CD4-positive, CD25-positive, alpha-beta regulatory T cell (primary cell): ENCODE measurements around the gene SOX8. TPM values are rescaled to one million over a fixed set of nuclear protein-coding genes. Genes with fewer than 3 reads are reported as not detected.
A peak's percentile ranks its signal among the peaks of the same experiment; 100 is the strongest.

Experiments used
- ATAC-seq, 2 donors: fragments of 150-1000 bp; cut with Tn5 transposase; one replicate each; pipeline ENCODE4 v1.10.0; 2021; ENCODE audit warnings: low read depth in 2 of 2, moderate number of reproducible peaks in 2 of 2, moderate library complexity in 1 of 2
- DNase-seq, 3 donors: peaks; one replicate each; pipeline versions ENCODE4 v3.0.0 to v3.0.0-alpha.2; 2012 to 2022; ENCODE audit warnings: mixed read lengths in 1 of 3
- H3K27ac ChIP-seq: one replicate; pipeline ENCODE4 v1.7.0; 2013; ENCODE audit warnings: mild to moderate bottlenecking, low read length; ENCODE audit not compliant: insufficient read depth, poor library complexity, severe bottlenecking
- H3K27me3 ChIP-seq: one replicate; pipeline ENCODE4 v1.7.0; 2013; ENCODE audit warnings: low read length; ENCODE audit not compliant: control insufficient read depth, insufficient read depth
- H3K36me3 ChIP-seq: one replicate; pipeline ENCODE4 v1.7.0; 2013; ENCODE audit warnings: mild to moderate bottlenecking, low read length, moderate library complexity; ENCODE audit not compliant: control insufficient read depth, insufficient read depth
- H3K4me1 ChIP-seq: 2 replicates; pipeline ENCODE4 v1.7.0; 2013; ENCODE audit warnings: mild to moderate bottlenecking, low read length; ENCODE audit not compliant: insufficient read depth, control insufficient read depth, poor library complexity, severe bottlenecking
- H3K4me3 ChIP-seq: one replicate; pipeline ENCODE4 v1.7.0; 2013; ENCODE audit warnings: low read depth, mild to moderate bottlenecking, low read length, moderate library complexity
- H3K9me3 ChIP-seq, 2 experiments: 1 replicate in 1 of 2; 2 replicates in 1 of 2; pipeline ENCODE4 v1.7.0; 2013; ENCODE audit warnings: low read length in 2 of 2, mild to moderate bottlenecking in 1 of 2, moderate library complexity in 1 of 2; ENCODE audit not compliant: control insufficient read depth in 2 of 2
- H3K27ac Mint-ChIP-seq, 3 donors: one replicate each; pipeline ENCODE4 v1.8.0; 2020 to 2022; ENCODE audit warnings: mild to moderate bottlenecking in 3 of 3, mixed read lengths in 3 of 3, moderate library complexity in 2 of 3
- H3K27me3 Mint-ChIP-seq: one replicate; pipeline ENCODE4 v1.8.0; 2022; ENCODE audit warnings: mild to moderate bottlenecking, mixed read lengths
- H3K36me3 Mint-ChIP-seq: one replicate; pipeline ENCODE4 v1.8.0; 2020; ENCODE audit warnings: mixed read lengths
- H3K4me1 Mint-ChIP-seq, 4 donors: one replicate each; pipeline ENCODE4 v1.8.0; 2020 to 2022; ENCODE audit warnings: mixed read lengths in 4 of 4, mild to moderate bottlenecking in 1 of 4
- H3K4me3 Mint-ChIP-seq, 4 donors: one replicate each; pipeline ENCODE4 v1.8.0; 2020 to 2022; ENCODE audit warnings: mild to moderate bottlenecking in 4 of 4, mixed read lengths in 4 of 4, moderate library complexity in 3 of 4
- H3K9me3 Mint-ChIP-seq, 7 donors: one replicate each; pipeline ENCODE4 v1.8.0; 2020 to 2022; ENCODE audit warnings: mixed read lengths in 7 of 7, mild to moderate bottlenecking in 3 of 7, moderate library complexity in 2 of 7
- polyA plus RNA-seq, 4 donors: library from polyadenylated mRNA; unstranded; fragments of 300-500 nt; fragmentation: Illumina TruSeq; gene quantifications; one replicate each; pipeline ENCODE4 v1.2.3, GENCODE V29; 2021
- total RNA-seq: library from RNA; stranded (reverse); gene quantifications from one replicate; pipeline ENCODE4 v1.2.3, GENCODE V29; 2022

SOX8 gene
- total and polyA plus RNA-seq, 5 donors from 2014 or later = 0.16 to 1.1 (median 0.29) TPM

GRCh38 chr16:991345-991744 is 9.8 kb downstream of the SOX8 start:
- Mint-ChIP-seq H3K36me3 (no peaks in the 10 kb centered on the region), H3K4me3 (no peak overlapping the region), H3K27me3 (no peaks in the 10 kb centered on the region), H3K9me3 (peaks cover 0 to 5% (median 0%) of the 10 kb centered on the region in 7 donors), H3K4me1 (peaks cover 0 to 12% (median 2%) of the 10 kb centered on the region in 4 donors), H3K27ac (no peak overlapping the region)
- DNase-seq = no peak
- H3K27me3 ChIP-seq = no peaks in the 10 kb centered on the region
- no peak for ATAC-seq
- no peak overlapping the region for H3K4me3 ChIP-seq
- peaks cover 2% of the 10 kb centered on the region for H3K4me1 ChIP-seq
- H3K36me3 ChIP-seq = no peaks in the 10 kb centered on the region
- H3K27ac ChIP-seq = no peak overlapping the region
- no peaks in the 10 kb centered on the region for H3K9me3 ChIP-seq

GRCh38 chr16:991773-992172 is 10.2 kb downstream of the SOX8 start:
- Mint-ChIP-seq H3K27me3 (no peaks in the 10 kb centered on the region), H3K27ac (no peak overlapping the region), H3K36me3 (no peaks in the 10 kb centered on the region), H3K4me1 (peaks cover 0 to 16% (median 6%) of the 10 kb centered on the region in 4 donors), H3K9me3 (peaks cover 0 to 5% (median 0%) of the 10 kb centered on the region in 7 donors), H3K4me3 (no peak overlapping the region)
- H3K9me3 ChIP-seq = no peaks in the 10 kb centered on the region
- H3K27ac ChIP-seq = no peak overlapping the region
- H3K27me3 ChIP-seq = no peaks in the 10 kb centered on the region
- H3K4me1 ChIP-seq = peaks cover 6% of the 10 kb centered on the region
- no peaks in the 10 kb centered on the region for H3K36me3 ChIP-seq
- DNase-seq (no peak), ATAC-seq (no peak)
- H3K4me3 ChIP-seq = no peak overlapping the region

- Mint-ChIP-seq H3K27me3 (no peaks in the 10 kb centered on the region), H3K4me1 (peaks cover 0 to 30% (median 13%) of the 10 kb centered on the region in 4 donors), H3K36me3 (no peaks in the 10 kb centered on the region), H3K4me3 (no peak overlapping the region), H3K27ac (no peak overlapping the region), H3K9me3 (peaks cover 0 to 5% (median 0%) of the 10 kb centered on the region in 7 donors)
- DNase-seq (no peak), ATAC-seq (no peak)
- Histone ChIP-seq H3K4me3 (no peak overlapping the region), H3K9me3 (no peaks in the 10 kb centered on the region), H3K27me3 (no peaks in the 10 kb centered on the region), H3K36me3 (no peaks in the 10 kb centered on the region), H3K4me1 (peaks cover 22% of the 10 kb centered on the region), H3K27ac (no peak overlapping the region)
Observed at GRCh38 chr16:993731-994130, 12.2 kb downstream of the SOX8 start.

GRCh38 chr16:995087-995486 is 13.5 kb downstream of the SOX8 start:
- no peaks in the 10 kb centered on the region for H3K27me3 ChIP-seq
- H3K27ac ChIP-seq = no peak overlapping the region
- Mint-ChIP-seq H3K36me3 (no peaks in the 10 kb centered on the region), H3K27me3 (no peaks in the 10 kb centered on the region), H3K4me3 (peak overlapping the region in 2 of 4 donors; percentile 56 to 91), H3K4me1 (peaks cover 0 to 36% (median 14%) of the 10 kb centered on the region in 4 donors), H3K27ac (no peak overlapping the region), H3K9me3 (peaks cover 0 to 5% (median 0%) of the 10 kb centered on the region in 7 donors)
- H3K36me3 ChIP-seq = no peaks in the 10 kb centered on the region
- H3K4me1 ChIP-seq = peaks cover 27% of the 10 kb centered on the region
- no peak for ATAC-seq
- no peak overlapping the region for H3K4me3 ChIP-seq
- DNase-seq = no peak
- H3K9me3 ChIP-seq = no peaks in the 10 kb centered on the region

- no peak overlapping the region for H3K4me3 ChIP-seq
- Mint-ChIP-seq H3K27ac (peak overlapping the region in 1 of 3 donors; percentile 16), H3K9me3 (peaks cover 0 to 5% (median 0%) of the 10 kb centered on the region in 7 donors), H3K4me1 (peaks cover 0 to 36% (median 14%) of the 10 kb centered on the region in 4 donors), H3K36me3 (no peaks in the 10 kb centered on the region), H3K4me3 (peak overlapping the region in 3 of 4 donors; percentile 12 to 52 (median 13)), H3K27me3 (no peaks in the 10 kb centered on the region)
- H3K36me3 ChIP-seq = no peaks in the 10 kb centered on the region
- ATAC-seq (no peak), DNase-seq (no peak)
- H3K4me1 ChIP-seq = peaks cover 27% of the 10 kb centered on the region
- H3K27ac ChIP-seq = no peak overlapping the region
- H3K9me3 ChIP-seq = no peaks in the 10 kb centered on the region
- no peaks in the 10 kb centered on the region for H3K27me3 ChIP-seq
Observed at GRCh38 chr16:995783-996182, 14.2 kb downstream of the SOX8 start.

- Mint-ChIP-seq H3K4me1 (peaks cover 0 to 36% (median 14%) of the 10 kb centered on the region in 4 donors), H3K9me3 (peaks cover 0 to 5% (median 0%) of the 10 kb centered on the region in 7 donors), H3K36me3 (no peaks in the 10 kb centered on the region), H3K27me3 (no peaks in the 10 kb centered on the region), H3K27ac (peak overlapping the region in 2 of 3 donors; percentile 78 to 96), H3K4me3 (peak overlapping the region; percentile 52 to 78 (median 71))
- Histone ChIP-seq H3K36me3 (no peaks in the 10 kb centered on the region), H3K9me3 (no peaks in the 10 kb centered on the region), H3K27ac (peak overlapping the region; percentile 55), H3K27me3 (no peaks in the 10 kb centered on the region), H3K4me3 (no peak overlapping the region), H3K4me1 (peaks cover 27% of the 10 kb centered on the region)
- peak in 1 of 3 donors; percentile 23 for DNase-seq
- peak; percentile 32 to 64 for ATAC-seq
Observed at GRCh38 chr16:996681-997080, 15.1 kb downstream of the SOX8 start.

- Histone ChIP-seq H3K4me1 (peaks cover 27% of the 10 kb centered on the region), H3K9me3 (no peaks in the 10 kb centered on the region), H3K27ac (peak overlapping the region; percentile 55), H3K27me3 (no peaks in the 10 kb centered on the region), H3K4me3 (peak overlapping the region; percentile 19), H3K36me3 (no peaks in the 10 kb centered on the region)
- Mint-ChIP-seq H3K9me3 (peaks cover 0 to 5% (median 0%) of the 10 kb centered on the region in 7 donors), H3K4me3 (peak overlapping the region; percentile 52 to 78 (median 66)), H3K27ac (peak overlapping the region in 1 of 3 donors; percentile 94), H3K4me1 (peaks cover 0 to 39% (median 14%) of the 10 kb centered on the region in 4 donors), H3K27me3 (no peaks in the 10 kb centered on the region), H3K36me3 (no peaks in the 10 kb centered on the region)
- DNase-seq (peak; percentile 19 to 59 (median 24)), ATAC-seq (peak; percentile 69 to 72)
Observed at GRCh38 chr16:997440-998051, 16.0 kb downstream of the SOX8 start.

GRCh38 chr16:998211-998610 is 16.6 kb downstream of the SOX8 start:
- Histone ChIP-seq H3K4me1 (peaks cover 32% of the 10 kb centered on the region), H3K27ac (peak overlapping the region; percentile 55), H3K36me3 (no peaks in the 10 kb centered on the region), H3K4me3 (no peak overlapping the region), H3K9me3 (no peaks in the 10 kb centered on the region), H3K27me3 (no peaks in the 10 kb centered on the region)
- Mint-ChIP-seq H3K4me3 (peak overlapping the region; percentile 52 to 78 (median 70)), H3K4me1 (peaks cover 0 to 43% (median 14%) of the 10 kb centered on the region in 4 donors), H3K36me3 (no peaks in the 10 kb centered on the region), H3K27me3 (no peaks in the 10 kb centered on the region), H3K27ac (peak overlapping the region; percentile 59 to 94 (median 75)), H3K9me3 (peaks cover 0 to 5% (median 0%) of the 10 kb centered on the region in 7 donors)
- no peak for DNase-seq
- ATAC-seq = no peak
